ENCODE results near the gene TTBK2.

Gene TTBK2

GRCh38 chr15:42726114-42726513, 194.5 kb downstream of the TTBK2 start:
- H3K4me3 ChIP-seq (ENCODE audit: low read depth, low read length, poor library complexity, severe bottlenecking) = no peak overlapping the region
- H2AFZ ChIP-seq (ENCODE audit: low read length) = no peak overlapping the region
- no peaks in the 10 kb centered on the region for H3K27me3 ChIP-seq (ENCODE audit: insufficient read depth, low read length)
- no peaks in the 10 kb centered on the region for H3K79me2 ChIP-seq (ENCODE audit: insufficient read depth, low read length)
- no peak overlapping the region for H3K27ac ChIP-seq (ENCODE audit: low read depth, low read length, poor library complexity, severe bottlenecking)
- no peaks in the 10 kb centered on the region for H3K9me3 ChIP-seq (ENCODE audit: low read length)
- no peaks in the 10 kb centered on the region for H3K9me2 ChIP-seq (ENCODE audit: low read depth, low read length)
- H4K20me1 ChIP-seq (ENCODE audit: insufficient read depth, low read length) = no peaks in the 10 kb centered on the region
- no peaks in the 10 kb centered on the region for H3K4me1 ChIP-seq (ENCODE audit: insufficient read depth, low read length, severe bottlenecking)
- H3F3A ChIP-seq (ENCODE audit: insufficient read depth, low read length) = no peaks in the 10 kb centered on the region
- H3K36me3 ChIP-seq (ENCODE audit: insufficient read depth, low read length) = peaks cover 92% of the 10 kb centered on the region
- TF ChIP-seq EZH2 (IDR thresholded peaks at IDR 0.05; ENCODE audit: borderline replicate concordance, low read length) (no peak), CTCF (IDR thresholded peaks at IDR 0.05; ENCODE audit: low read length) (no peak)
- H3K9ac ChIP-seq (ENCODE audit: low read length) = no peak overlapping the region
- H3K4me2 ChIP-seq (ENCODE audit: low read length) = no peak overlapping the region

- no peak for TF ChIP-seq EZH2 (IDR thresholded peaks at IDR 0.05; ENCODE audit: borderline replicate concordance, low read length)
- TF ChIP-seq CTCF (IDR thresholded peaks at IDR 0.05; ENCODE audit: low read length) = no peak
- Histone ChIP-seq H3K4me2 (ENCODE audit: low read length) (no peak overlapping the region), H3K79me2 (ENCODE audit: insufficient read depth, low read length) (no peaks in the 10 kb centered on the region), H3K9me2 (ENCODE audit: low read depth, low read length) (no peaks in the 10 kb centered on the region), H3K4me1 (ENCODE audit: insufficient read depth, low read length, severe bottlenecking) (no peaks in the 10 kb centered on the region), H3K27ac (ENCODE audit: low read depth, low read length, poor library complexity, severe bottlenecking) (no peak overlapping the region), H3K36me3 (ENCODE audit: insufficient read depth, low read length) (peaks cover 92% of the 10 kb centered on the region), H3K9me3 (ENCODE audit: low read length) (no peaks in the 10 kb centered on the region), H3K4me3 (ENCODE audit: low read depth, low read length, poor library complexity, severe bottlenecking) (no peak overlapping the region), H4K20me1 (ENCODE audit: insufficient read depth, low read length) (no peaks in the 10 kb centered on the region), H2AFZ (ENCODE audit: low read length) (no peak overlapping the region), H3K9ac (ENCODE audit: low read length) (no peak overlapping the region), H3K27me3 (ENCODE audit: insufficient read depth, low read length) (no peaks in the 10 kb centered on the region), H3F3A (ENCODE audit: insufficient read depth, low read length) (no peaks in the 10 kb centered on the region)
Observed at GRCh38 chr15:42725331-42725903, 195.2 kb downstream of the TTBK2 start.

GRCh38 chr15:42724276-42724675, 196.3 kb downstream of the TTBK2 start:
- Histone ChIP-seq H3K9ac (ENCODE audit: low read length) (no peak overlapping the region), H3K27me3 (ENCODE audit: insufficient read depth, low read length) (no peaks in the 10 kb centered on the region), H2AFZ (ENCODE audit: low read length) (no peak overlapping the region), H3K4me3 (ENCODE audit: low read depth, low read length, poor library complexity, severe bottlenecking) (no peak overlapping the region), H3K36me3 (ENCODE audit: insufficient read depth, low read length) (peaks cover 94% of the 10 kb centered on the region), H4K20me1 (ENCODE audit: insufficient read depth, low read length) (no peaks in the 10 kb centered on the region), H3K4me2 (ENCODE audit: low read length) (no peak overlapping the region), H3F3A (ENCODE audit: insufficient read depth, low read length) (no peaks in the 10 kb centered on the region), H3K9me3 (ENCODE audit: low read length) (no peaks in the 10 kb centered on the region), H3K9me2 (ENCODE audit: low read depth, low read length) (no peaks in the 10 kb centered on the region), H3K79me2 (ENCODE audit: insufficient read depth, low read length) (no peaks in the 10 kb centered on the region), H3K27ac (ENCODE audit: low read depth, low read length, poor library complexity, severe bottlenecking) (no peak overlapping the region), H3K4me1 (ENCODE audit: insufficient read depth, low read length, severe bottlenecking) (no peaks in the 10 kb centered on the region)
- TF ChIP-seq CTCF (IDR thresholded peaks at IDR 0.05; ENCODE audit: low read length) (no peak), EZH2 (IDR thresholded peaks at IDR 0.05; ENCODE audit: borderline replicate concordance, low read length) (no peak)
